GM12878 (cell line): ENCODE results near the gene TMEM38A. TPM values are rescaled to one million over a fixed set of nuclear protein-coding genes. Genes with fewer than 3 reads are reported as not detected.

Experiments used
- ATAC-seq: fragments of 200-7000 bp; cut with Tn5 transposase; 3 replicates; pipeline ENCODE4 v1.9.1; 2020; ENCODE audit warnings: mild to moderate bottlenecking, moderate library complexity
- BruUV-seq: library from RNA; stranded (reverse); fragments of 400-500 nt; replicated peaks from 2 replicates; lab custom pipeline; 2021; lab: Mats Ljungman, UMichigan
- CTCF ChIA-PET: fragments of 300-600 bp; sonication (Branson Sonifier 250); formaldehyde crosslinking; extraction: SDS; loops from one replicate; lab custom pipeline; 2021; ENCODE audit warnings: inconsistent platforms; lab: Yijun Ruan, JAX
- POLR2A ChIA-PET: fragments of 350-600 bp; formaldehyde crosslinking; extraction: SDS; loops from one replicate; lab custom pipeline; 2021; ENCODE audit warnings: inconsistent platforms; lab: Charles Lee
- RAD21 ChIA-PET: fragments of 300-600 bp; sonication (Branson Sonifier 250); formaldehyde crosslinking; loops from one replicate; lab custom pipeline; 2023; ENCODE audit warnings: antibody characterized with exemption; ENCODE audit not compliant: unreplicated experiment; lab: Charles Lee
- SMC1A ChIA-PET: fragments of 300-600 bp; sonication (Branson Sonifier 250); formaldehyde crosslinking; loops from one replicate; lab custom pipeline; 2023; ENCODE audit not compliant: unreplicated experiment, uncharacterized antibody; lab: Charles Lee
- DNase-seq: peaks from one replicate; pipeline ENCODE4 v3.0.0-alpha.2; 2011; ENCODE audit warnings: low read depth, low spot score
- FAIRE-seq: peaks from 3 replicates; lab custom pipeline; 2011; peaks lifted over from hg19 to GRCh38; lab: Jason Lieb, UNC
- H2AFZ ChIP-seq: 2 replicates; pipeline ENCODE4 v1.6.0; 2011; ENCODE audit warnings: low read depth, low read length, control low read depth; ENCODE audit not compliant: control insufficient read depth
- H3K27ac ChIP-seq: 2 replicates; pipeline ENCODE4 v1.5.1; 2011; ENCODE audit warnings: control low read depth; ENCODE audit not compliant: control insufficient read depth, insufficient read depth
- H3K27me3 ChIP-seq, 2 experiments: replicated peaks in 1 of 2; 2 replicates each; pipeline versions ENCODE4 v1.6.0 to v1.6.1; 2011; ENCODE audit warnings: low read length in 1 of 2; ENCODE audit not compliant: control insufficient read depth in 2 of 2, insufficient read depth in 2 of 2
- H3K36me3 ChIP-seq, 2 experiments: 2 replicates each; pipeline ENCODE4 v1.5.1; 2011; ENCODE audit warnings: low read length in 1 of 2; ENCODE audit not compliant: control insufficient read depth in 2 of 2, insufficient read depth in 2 of 2
- H3K4me1 ChIP-seq: 2 replicates; pipeline ENCODE4 v1.6.1; 2011; ENCODE audit warnings: mild to moderate bottlenecking, low read length, moderate library complexity, mixed read lengths; ENCODE audit not compliant: control insufficient read depth, insufficient read depth
- H3K4me2 ChIP-seq: 2 replicates; pipeline ENCODE4 v1.6.0; 2011; ENCODE audit warnings: control low read depth; ENCODE audit not compliant: control insufficient read depth, insufficient read depth
- H3K4me3 ChIP-seq: fragments of 200-600 bp; sonication (generic); 2 replicates; pipeline ENCODE4 v1.5.1; 2016
- H3K79me2 ChIP-seq: 2 replicates; pipeline ENCODE4 v1.6.0; 2011; ENCODE audit warnings: low read length; ENCODE audit not compliant: control insufficient read depth, insufficient read depth
- H3K9ac ChIP-seq: 2 replicates; pipeline ENCODE4 v1.8.0; 2011; ENCODE audit warnings: low read length, control low read depth, mixed read lengths; ENCODE audit not compliant: control insufficient read depth, insufficient read depth
- H3K9me3 ChIP-seq: replicated peaks from 3 replicates; pipeline ENCODE4 v1.5.1; 2011; ENCODE audit warnings: mild to moderate bottlenecking, low read length; ENCODE audit not compliant: control insufficient read depth, insufficient read depth
- H4K20me1 ChIP-seq: 2 replicates; pipeline ENCODE4 v1.6.0; 2011; ENCODE audit not compliant: control insufficient read depth, insufficient read depth
- BHLHE40 ChIP-seq, 2 experiments: fragments of 450-650 bp in 1 of 2; IDR thresholded peaks; 2 replicates each; pipeline ENCODE4 v1.6.1; 2011 to 2017; ENCODE audit warnings: low read depth in 2 of 2, borderline replicate concordance in 1 of 2, improper control_type of control experiment in 1 of 2, low read length in 1 of 2, mild to moderate bottlenecking in 1 of 2
- CHD2 ChIP-seq: IDR thresholded peaks from 2 replicates; pipeline ENCODE4 v1.6.1; 2011; ENCODE audit warnings: low read depth, low read length, improper control_type of control experiment, borderline replicate concordance
- MTA3 ChIP-seq: IDR thresholded peaks from 2 replicates; pipeline ENCODE4 v1.6.1; 2012; ENCODE audit warnings: low read length, inconsistent platforms, borderline replicate concordance
- NFXL1 ChIP-seq: fragments of 450-650 bp; IDR thresholded peaks from 2 replicates; pipeline ENCODE4 v1.6.1; 2017; ENCODE audit warnings: antibody characterized with exemption, mild to moderate bottlenecking, borderline replicate concordance
- NR2C1 ChIP-seq: fragments of 450-650 bp; IDR thresholded peaks from 2 replicates; pipeline ENCODE4 v1.6.1; 2017; ENCODE audit warnings: antibody characterized with exemption, mild to moderate bottlenecking, moderate library complexity
- POLR2A ChIP-seq: IDR thresholded peaks from 2 replicates; pipeline ENCODE4 v1.6.1; 2011; ENCODE audit warnings: low read depth, mild to moderate bottlenecking, low read length
- POLR2AphosphoS5 ChIP-seq: IDR thresholded peaks from 2 replicates; pipeline ENCODE4 v1.6.1; 2011; ENCODE audit warnings: mild to moderate bottlenecking, low read length, inconsistent platforms
- ZNF207 ChIP-seq: fragments of 450-650 bp; IDR thresholded peaks from 2 replicates; pipeline ENCODE4 v1.6.1; 2014; ENCODE audit warnings: antibody characterized with exemption, mild to moderate bottlenecking, borderline replicate concordance
- WGBS: methylation state at CpG from one replicate; pipeline ENCODE4 v1.1.6; 2016; ENCODE audit warnings: low lambda C conversion rate; ENCODE audit not compliant: insufficient replicate concordance, insufficient coverage; ENCODE audit errors: missing lambda C conversion rate; 5-methylcytosine and 5-hydroxymethylcytosine counted together
- in situ Hi-C: fragments of 300-500 bp; cut with MboI; formaldehyde crosslinking; loops from 9 replicates; pipeline ENCODE4 v1.14.3; 2018; ENCODE audit warnings: mixed read lengths
- intact Hi-C: fragments of 100-400 bp; cut with micrococcal nuclease; formaldehyde crosslinking; loops from one replicate; pipeline ENCODE4 v1.14.2; 2022; ENCODE audit not compliant: unreplicated experiment
- polyA plus RNA-seq, 11 experiments: library from polyadenylated mRNA; depleted of rRNA in 4 of 11; unstranded in 6 of 11; stranded (reverse) in 5 of 11; fragments of >200 nt; fragmentation: Nextera tagmentation in 4 of 11; fragmentation: Illumina TruSeq in 1 of 11; extraction: Ambion mirVana in 4 of 11; extraction: Trizol in 1 of 11; gene quantifications; 1 replicate in 1 of 11; 2 replicates in 10 of 11; pipeline versions ENCODE4 v1.2.1 to v1.2.3, GENCODE V29; 2011 to 2016; ENCODE audit warnings: inconsistent platforms in 2 of 11, missing spikeins in 2 of 11, low read depth in 1 of 11
- total RNA-seq, 4 experiments: library from RNA; depleted of rRNA in 3 of 4; stranded (reverse); fragments of >200 nt in 3 of 4; fragmentation: Illumina TruSeq in 1 of 4; extraction: Trizol in 1 of 4; gene quantifications; 2 replicates each; pipeline versions ENCODE4 v1.2.1 to v1.2.3, GENCODE V29; 2013 to 2021
- TF ChIP-seq, protein P1 (sequence below): fragments of 450-650 bp; IDR thresholded peaks from 2 replicates; pipeline ENCODE4 v1.6.1; 2017; ENCODE audit warnings: mild to moderate bottlenecking, moderate library complexity
- TF ChIP-seq, protein P2 (sequence below): fragments of 450-650 bp; conservative IDR thresholded peaks from 2 replicates; pipeline ENCODE4 v1.6.1; 2017; ENCODE audit warnings: mild to moderate bottlenecking, moderate library complexity
- TF ChIP-seq, protein P3 (sequence below), 3 experiments: IDR thresholded peaks in 2 of 3; conservative IDR thresholded peaks in 1 of 3; 2 replicates each; pipeline ENCODE4 v1.5.1; 2011; ENCODE audit warnings: low read depth in 3 of 3, low read length in 3 of 3, mild to moderate bottlenecking in 3 of 3, control low read depth in 2 of 3, moderate library complexity in 2 of 3, inconsistent platforms in 1 of 3, mixed read lengths in 1 of 3; ENCODE audit not compliant: control insufficient read depth in 2 of 3, insufficient read depth in 1 of 3; ENCODE audit errors: extremely low read depth in 1 of 3

TMEM38A gene
- total and polyA plus RNA-seq, 10 of the 15 experiments (the other 5 are each of a cell fraction or from before 2014, with no cell fraction given) = 4.5 to 22.2 (median 15.0) TPM

DNA sequence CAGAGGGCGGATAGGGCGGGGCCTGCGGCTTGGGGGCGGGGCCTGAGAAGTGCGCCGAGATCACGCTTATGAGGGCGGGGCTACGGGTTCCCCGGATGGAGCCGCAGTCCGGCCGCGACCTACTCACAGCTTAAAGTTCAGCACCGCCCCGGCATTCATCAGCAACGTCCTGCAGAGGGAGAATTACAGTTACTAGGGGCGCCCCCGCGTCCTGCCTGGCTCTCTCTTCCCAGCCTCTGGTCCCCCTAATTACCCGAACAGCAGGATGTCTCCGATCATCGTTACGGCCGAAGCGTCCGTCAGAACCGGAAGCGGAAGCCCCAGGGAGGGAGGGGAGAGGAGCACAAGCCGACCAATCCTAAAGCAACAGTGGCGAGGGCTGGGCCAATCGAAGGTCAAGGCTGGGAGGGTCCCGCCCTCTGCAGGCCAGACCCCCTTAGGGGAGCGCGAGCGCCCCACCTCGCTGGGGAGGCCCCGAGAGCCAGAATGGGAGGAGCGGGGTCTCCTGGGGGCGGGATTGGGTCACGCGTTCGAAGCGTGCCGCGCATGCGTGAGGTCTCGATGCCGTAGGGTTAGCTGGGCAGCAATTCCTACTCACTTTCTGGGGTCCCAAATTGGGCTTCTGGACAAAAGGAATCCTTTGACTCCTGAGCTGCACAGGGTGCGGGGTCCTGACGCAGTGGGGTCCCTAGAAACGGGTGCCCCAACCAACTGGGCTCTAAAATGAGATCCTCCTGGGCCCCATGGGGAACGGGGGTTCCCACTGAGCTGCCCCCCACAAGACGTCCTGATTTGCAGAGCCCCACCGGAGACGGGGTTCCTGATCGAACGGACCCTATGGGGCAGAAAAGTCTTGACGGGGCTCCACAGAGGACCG is 869 bp upstream of the TMEM38A start, which contains the start of gene SMIM7:
Gene SMIM7 (minus strand): TSS at position 313 of the 877 bp plus-strand sequence. CDS start 34 bp downstream, at position 279.
- ChIA-PET RAD21 (interaction anchor here (0.9 to 3.3 kb wide), 5 partner anchors 36 to 87 kb away, joined by 4 to 22 read pairs (median 7); partner anchors contain the start of gene SLC35E1), POLR2A (interaction anchor here (0.6 to 4.9 kb wide), 13 partner anchors 16 to 417 kb away, joined by 3 to 64 read pairs (median 4); partner anchors contain the start of genes C19orf44, CALR3, MED26 and SLC35E1), CTCF (interaction anchor here (0.7 to 1.3 kb wide), 4 partner anchors 55 to 215 kb away, joined by 3 to 4 read pairs (median 4); no protein-coding TSS in a partner anchor), SMC1A (interaction anchor here (0.8 to 3.9 kb wide), 5 partner anchors 12 to 414 kb away, joined by 3 to 21 read pairs (median 3); no protein-coding TSS in a partner anchor)
- in situ Hi-C loops (no loop called here), intact Hi-C loops (loop anchor here (2.0 to 5.0 kb wide), 2 partner anchors 33 to 73 kb away; partner anchors contain the start of gene MED26)
- Histone ChIP-seq H3K9me3 (no peaks in the 10 kb centered on the region), H3K4me1 (peaks cover 18% of the 10 kb centered on the region), H3K36me3 (peaks cover 4 to 27% of the 10 kb centered on the region in 2 experiments), H3K4me2 (peak within 1 kb of the TSS; percentile 99), H3K9ac (peak within 1 kb of the TSS; percentile 87), H4K20me1 (peaks cover 13% of the 10 kb centered on the region), H3K27ac (peak within 1 kb of the TSS; percentile 94), H3K4me3 (peak within 1 kb of the TSS; percentile 99), H3K79me2 (peaks cover 62% of the 10 kb centered on the region), H3K27me3 (no peaks in the 10 kb centered on the region), H2AFZ (peak within 1 kb of the TSS; percentile 97)
- DNase-seq = peak; percentile 98
- 3% methylated on average over 60 of the region's 60 CpGs for WGBS
- ATAC-seq = peak; percentile 97
- FAIRE-seq = peak; percentile 99
- BruUV-seq = no TSS peak
- TF ChIP-seq, protein P1, sequence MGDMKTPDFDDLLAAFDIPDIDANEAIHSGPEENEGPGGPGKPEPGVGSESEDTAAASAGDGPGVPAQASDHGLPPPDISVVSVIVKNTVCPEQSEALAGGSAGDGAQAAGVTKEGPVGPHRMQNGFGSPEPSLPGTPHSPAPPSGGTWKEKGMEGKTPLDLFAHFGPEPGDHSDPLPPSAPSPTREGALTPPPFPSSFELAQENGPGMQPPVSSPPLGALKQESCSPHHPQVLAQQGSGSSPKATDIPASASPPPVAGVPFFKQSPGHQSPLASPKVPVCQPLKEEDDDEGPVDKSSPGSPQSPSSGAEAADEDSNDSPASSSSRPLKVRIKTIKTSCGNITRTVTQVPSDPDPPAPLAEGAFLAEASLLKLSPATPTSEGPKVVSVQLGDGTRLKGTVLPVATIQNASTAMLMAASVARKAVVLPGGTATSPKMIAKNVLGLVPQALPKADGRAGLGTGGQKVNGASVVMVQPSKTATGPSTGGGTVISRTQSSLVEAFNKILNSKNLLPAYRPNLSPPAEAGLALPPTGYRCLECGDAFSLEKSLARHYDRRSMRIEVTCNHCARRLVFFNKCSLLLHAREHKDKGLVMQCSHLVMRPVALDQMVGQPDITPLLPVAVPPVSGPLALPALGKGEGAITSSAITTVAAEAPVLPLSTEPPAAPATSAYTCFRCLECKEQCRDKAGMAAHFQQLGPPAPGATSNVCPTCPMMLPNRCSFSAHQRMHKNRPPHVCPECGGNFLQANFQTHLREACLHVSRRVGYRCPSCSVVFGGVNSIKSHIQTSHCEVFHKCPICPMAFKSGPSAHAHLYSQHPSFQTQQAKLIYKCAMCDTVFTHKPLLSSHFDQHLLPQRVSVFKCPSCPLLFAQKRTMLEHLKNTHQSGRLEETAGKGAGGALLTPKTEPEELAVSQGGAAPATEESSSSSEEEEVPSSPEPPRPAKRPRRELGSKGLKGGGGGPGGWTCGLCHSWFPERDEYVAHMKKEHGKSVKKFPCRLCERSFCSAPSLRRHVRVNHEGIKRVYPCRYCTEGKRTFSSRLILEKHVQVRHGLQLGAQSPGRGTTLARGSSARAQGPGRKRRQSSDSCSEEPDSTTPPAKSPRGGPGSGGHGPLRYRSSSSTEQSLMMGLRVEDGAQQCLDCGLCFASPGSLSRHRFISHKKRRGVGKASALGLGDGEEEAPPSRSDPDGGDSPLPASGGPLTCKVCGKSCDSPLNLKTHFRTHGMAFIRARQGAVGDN = no peak
- TF ChIP-seq BHLHE40 (IDR thresholded peaks at IDR 0.05; ENCODE audit: borderline replicate concordance in 1 of 2, low read depth in 2 of 2, low read length in 1 of 2) (peak; percentile 99 to 100), ZNF207 (0 out of 2 replicates have a peak, but pooled peaks have one; percentile 16), CHD2 (peak; percentile 93), NR2C1 (peak; percentile 86), MTA3 (no peak), POLR2A (peak; percentile 91), NFXL1 (no peak), POLR2AphosphoS5 (peak; percentile 91)
- TF ChIP-seq, protein P2, sequence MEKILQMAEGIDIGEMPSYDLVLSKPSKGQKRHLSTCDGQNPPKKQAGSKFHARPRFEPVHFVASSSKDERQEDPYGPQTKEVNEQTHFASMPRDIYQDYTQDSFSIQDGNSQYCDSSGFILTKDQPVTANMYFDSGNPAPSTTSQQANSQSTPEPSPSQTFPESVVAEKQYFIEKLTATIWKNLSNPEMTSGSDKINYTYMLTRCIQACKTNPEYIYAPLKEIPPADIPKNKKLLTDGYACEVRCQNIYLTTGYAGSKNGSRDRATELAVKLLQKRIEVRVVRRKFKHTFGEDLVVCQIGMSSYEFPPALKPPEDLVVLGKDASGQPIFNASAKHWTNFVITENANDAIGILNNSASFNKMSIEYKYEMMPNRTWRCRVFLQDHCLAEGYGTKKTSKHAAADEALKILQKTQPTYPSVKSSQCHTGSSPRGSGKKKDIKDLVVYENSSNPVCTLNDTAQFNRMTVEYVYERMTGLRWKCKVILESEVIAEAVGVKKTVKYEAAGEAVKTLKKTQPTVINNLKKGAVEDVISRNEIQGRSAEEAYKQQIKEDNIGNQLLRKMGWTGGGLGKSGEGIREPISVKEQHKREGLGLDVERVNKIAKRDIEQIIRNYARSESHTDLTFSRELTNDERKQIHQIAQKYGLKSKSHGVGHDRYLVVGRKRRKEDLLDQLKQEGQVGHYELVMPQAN = peak; percentile 63
- TF ChIP-seq, protein P3, sequence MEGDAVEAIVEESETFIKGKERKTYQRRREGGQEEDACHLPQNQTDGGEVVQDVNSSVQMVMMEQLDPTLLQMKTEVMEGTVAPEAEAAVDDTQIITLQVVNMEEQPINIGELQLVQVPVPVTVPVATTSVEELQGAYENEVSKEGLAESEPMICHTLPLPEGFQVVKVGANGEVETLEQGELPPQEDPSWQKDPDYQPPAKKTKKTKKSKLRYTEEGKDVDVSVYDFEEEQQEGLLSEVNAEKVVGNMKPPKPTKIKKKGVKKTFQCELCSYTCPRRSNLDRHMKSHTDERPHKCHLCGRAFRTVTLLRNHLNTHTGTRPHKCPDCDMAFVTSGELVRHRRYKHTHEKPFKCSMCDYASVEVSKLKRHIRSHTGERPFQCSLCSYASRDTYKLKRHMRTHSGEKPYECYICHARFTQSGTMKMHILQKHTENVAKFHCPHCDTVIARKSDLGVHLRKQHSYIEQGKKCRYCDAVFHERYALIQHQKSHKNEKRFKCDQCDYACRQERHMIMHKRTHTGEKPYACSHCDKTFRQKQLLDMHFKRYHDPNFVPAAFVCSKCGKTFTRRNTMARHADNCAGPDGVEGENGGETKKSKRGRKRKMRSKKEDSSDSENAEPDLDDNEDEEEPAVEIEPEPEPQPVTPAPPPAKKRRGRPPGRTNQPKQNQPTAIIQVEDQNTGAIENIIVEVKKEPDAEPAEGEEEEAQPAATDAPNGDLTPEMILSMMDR (IDR thresholded peaks at IDR 0.05 in 2 of 3, conservative IDR thresholded peaks at IDR 0.05 in 1 of 3; ENCODE audit: control insufficient read depth in 2 of 3, extremely low read depth in 1 of 3, insufficient read depth in 1 of 3, low read depth in 3 of 3, low read length in 3 of 3) = peak in 1 of 3 experiments; percentile 47; a peak in 2 of 6 replicates
